Neural progenitor cell (in vitro differentiated cells): ENCODE measurements around the gene GPM6B.

ENCODE experiments used
- CTCF ChIP-seq: fragments of 200-600 bp; sonication (generic); IDR thresholded peaks from 2 replicates; pipeline ENCODE4 v1.5.1; 2017; ENCODE audit warnings: antibody characterized with exemption, mild to moderate bottlenecking
- EZH2phosphoT487 ChIP-seq: fragments of 200-600 bp; sonication (generic); IDR thresholded peaks from 2 replicates; pipeline ENCODE4 v1.6.1; 2017; ENCODE audit warnings: antibody characterized with exemption

DNA sequence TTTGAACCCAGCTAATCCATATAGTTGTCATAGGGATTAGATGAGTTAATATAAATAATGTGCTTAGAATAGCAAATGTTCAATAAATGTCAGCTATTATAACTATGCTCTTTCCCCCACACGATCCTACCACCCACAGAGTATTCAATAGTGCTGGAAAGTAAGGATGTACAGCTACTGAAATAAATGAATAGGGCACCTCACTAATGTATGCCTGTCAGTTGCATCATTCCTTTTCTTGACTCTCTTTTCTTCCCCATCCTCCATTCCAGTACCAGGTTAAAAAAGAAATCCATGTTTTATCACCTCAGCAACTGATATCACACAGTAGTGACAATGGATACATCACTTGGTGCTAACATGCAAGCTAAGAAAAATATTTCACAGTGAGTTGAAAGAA lies 42.8 kb upstream of the GPM6B start:
- no peak for TF ChIP-seq EZH2phosphoT487
- no peak for TF ChIP-seq CTCF
